Upper lobe of right lung (tissue), 1 donor: ENCODE results near the gene ARHGAP15. TPM values are rescaled to one million over a fixed set of nuclear protein-coding genes. Genes with fewer than 3 reads are reported as not detected.

Source experiments
- ATAC-seq: fragments of 200-7000 bp; cut with Tn5 transposase; one replicate; pipeline ENCODE4 v1.9.1; 2020; ENCODE audit warnings: mild to moderate bottlenecking, moderate library complexity
- DNase-seq: peaks from one replicate; pipeline ENCODE4 v3.0.0-alpha.2; 2020
- H3K27ac ChIP-seq: fragments of 200-600 bp; one replicate; pipeline ENCODE4 v1.8.0; 2022
- H3K27me3 ChIP-seq: fragments of 200-600 bp; one replicate; pipeline ENCODE4 v1.8.0; 2022; ENCODE audit warnings: mild to moderate bottlenecking
- H3K36me3 ChIP-seq: fragments of 200-600 bp; one replicate; pipeline ENCODE4 v1.8.0; 2022
- H3K4me1 ChIP-seq: fragments of 200-600 bp; one replicate; pipeline ENCODE4 v1.8.0; 2022
- H3K4me3 ChIP-seq: fragments of 200-600 bp; one replicate; pipeline ENCODE4 v1.8.0; 2022; ENCODE audit warnings: mild to moderate bottlenecking
- H3K9me3 ChIP-seq: fragments of 200-600 bp; one replicate; pipeline ENCODE4 v1.8.0; 2022
- intact Hi-C: fragments of 100-400 bp; cut with DNase I; formaldehyde crosslinking; loops from one replicate; pipeline ENCODE4 v1.11.0; 2022
- total RNA-seq: library from RNA; stranded (reverse); fragmentation: NEBNext Ultra II Directional; extraction: Animal tissue kit (Norgen Biotek cat#: 25700); gene quantifications from one replicate; pipeline ENCODE4 v1.2.1, GENCODE V29; 2021
- TF ChIP-seq, protein P1 (sequence below): fragments of 200-600 bp; IDR thresholded peaks from one replicate; pipeline ENCODE4 v1.8.0; 2022; ENCODE audit warnings: antibody characterized with exemption
- donor health status: DM: no; HTN: yes; CAD: no; lungs with severe emphysema.

ARHGAP15 gene
- total RNA-seq, 1 donor from 2014 or later, result 19.2 TPM

- intact Hi-C loops, result no loop called here
- TF ChIP-seq, protein P1, sequence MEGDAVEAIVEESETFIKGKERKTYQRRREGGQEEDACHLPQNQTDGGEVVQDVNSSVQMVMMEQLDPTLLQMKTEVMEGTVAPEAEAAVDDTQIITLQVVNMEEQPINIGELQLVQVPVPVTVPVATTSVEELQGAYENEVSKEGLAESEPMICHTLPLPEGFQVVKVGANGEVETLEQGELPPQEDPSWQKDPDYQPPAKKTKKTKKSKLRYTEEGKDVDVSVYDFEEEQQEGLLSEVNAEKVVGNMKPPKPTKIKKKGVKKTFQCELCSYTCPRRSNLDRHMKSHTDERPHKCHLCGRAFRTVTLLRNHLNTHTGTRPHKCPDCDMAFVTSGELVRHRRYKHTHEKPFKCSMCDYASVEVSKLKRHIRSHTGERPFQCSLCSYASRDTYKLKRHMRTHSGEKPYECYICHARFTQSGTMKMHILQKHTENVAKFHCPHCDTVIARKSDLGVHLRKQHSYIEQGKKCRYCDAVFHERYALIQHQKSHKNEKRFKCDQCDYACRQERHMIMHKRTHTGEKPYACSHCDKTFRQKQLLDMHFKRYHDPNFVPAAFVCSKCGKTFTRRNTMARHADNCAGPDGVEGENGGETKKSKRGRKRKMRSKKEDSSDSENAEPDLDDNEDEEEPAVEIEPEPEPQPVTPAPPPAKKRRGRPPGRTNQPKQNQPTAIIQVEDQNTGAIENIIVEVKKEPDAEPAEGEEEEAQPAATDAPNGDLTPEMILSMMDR, result no peak
- ATAC-seq, result no peak
- no peak for DNase-seq
- Histone ChIP-seq H3K36me3 (no peaks in the 10 kb centered on the region), H3K9me3 (no peaks in the 10 kb centered on the region), H3K27ac (no peak overlapping the region), H3K4me1 (no peaks in the 10 kb centered on the region), H3K4me3 (no peak overlapping the region), H3K27me3 (no peaks in the 10 kb centered on the region)
These were observed 500.1 kb downstream of the ARHGAP15 start for GRCh38 chr2:143629340-143629739.

- no peak overlapping the region for H3K4me3 ChIP-seq
- intact Hi-C loops, result no loop called here
- H3K9me3 ChIP-seq, result no peaks in the 10 kb centered on the region
- no peaks in the 10 kb centered on the region for H3K27me3 ChIP-seq
- DNase-seq (no peak), ATAC-seq (no peak)
- TF ChIP-seq, protein P1, result no peak
- no peak overlapping the region for H3K27ac ChIP-seq
- H3K4me1 ChIP-seq, result no peaks in the 10 kb centered on the region
- no peaks in the 10 kb centered on the region for H3K36me3 ChIP-seq
These were observed 503.6 kb downstream of the ARHGAP15 start for GRCh38 chr2:143632751-143633374.

DNA sequence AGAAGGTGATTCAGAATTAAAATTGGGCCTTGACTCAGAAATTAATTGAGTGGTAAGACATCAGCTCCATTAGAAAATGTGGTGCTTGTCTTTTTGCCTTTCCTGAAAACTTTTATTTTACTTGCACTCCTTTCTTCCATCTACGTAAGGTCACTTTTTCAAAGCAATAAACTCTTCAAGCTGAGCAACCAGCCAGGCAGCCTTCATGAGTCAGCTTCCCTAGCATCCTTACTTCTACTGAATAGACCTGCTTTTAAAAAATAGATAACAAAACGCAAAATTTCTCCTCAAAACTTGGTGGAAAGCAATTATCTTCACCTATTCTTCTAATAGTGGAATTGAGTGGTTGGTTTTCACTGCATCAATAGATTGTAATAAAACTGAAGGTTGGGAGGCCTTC, 504.2 kb downstream of the ARHGAP15 start:
- Histone ChIP-seq H3K27me3 (no peaks in the 10 kb centered on the region), H3K36me3 (no peaks in the 10 kb centered on the region), H3K27ac (no peak overlapping the region), H3K9me3 (no peaks in the 10 kb centered on the region), H3K4me3 (no peak overlapping the region), H3K4me1 (no peaks in the 10 kb centered on the region)
- intact Hi-C loops, result no loop called here
- DNase-seq (no peak), ATAC-seq (no peak)
- TF ChIP-seq, protein P1, result no peak

GRCh38 chr2:143635302-143635701, 506.1 kb downstream of the ARHGAP15 start:
- no peak for DNase-seq
- peak; percentile 81 for ATAC-seq
- Histone ChIP-seq H3K9me3 (no peaks in the 10 kb centered on the region), H3K4me1 (no peaks in the 10 kb centered on the region), H3K36me3 (no peaks in the 10 kb centered on the region), H3K27ac (no peak overlapping the region), H3K27me3 (no peaks in the 10 kb centered on the region), H3K4me3 (no peak overlapping the region)
- TF ChIP-seq, protein P1, result no peak
- intact Hi-C loops, result no loop called here

GRCh38 chr2:143635936-143636335, 506.7 kb downstream of the ARHGAP15 start:
- H3K4me1 ChIP-seq, result no peaks in the 10 kb centered on the region
- TF ChIP-seq, protein P1, result no peak
- H3K4me3 ChIP-seq, result no peak overlapping the region
- no peaks in the 10 kb centered on the region for H3K9me3 ChIP-seq
- H3K27ac ChIP-seq, result no peak overlapping the region
- no peaks in the 10 kb centered on the region for H3K36me3 ChIP-seq
- DNase-seq, result no peak
- no peak for ATAC-seq
- intact Hi-C loops, result no loop called here
- H3K27me3 ChIP-seq, result no peaks in the 10 kb centered on the region

GRCh38 chr2:143640826-143641225, 511.6 kb downstream of the ARHGAP15 start:
- no peak for ATAC-seq
- Histone ChIP-seq H3K27ac (no peak overlapping the region), H3K9me3 (no peaks in the 10 kb centered on the region)

More at GRCh38 chr2:143640826-143641225, 511.6 kb downstream of the ARHGAP15 start:
- no peak for DNase-seq
- intact Hi-C loops, result no loop called here
- H3K27me3 ChIP-seq, result no peaks in the 10 kb centered on the region
- TF ChIP-seq, protein P1, result no peak
- H3K4me1 ChIP-seq, result no peaks in the 10 kb centered on the region
- no peaks in the 10 kb centered on the region for H3K36me3 ChIP-seq
- H3K4me3 ChIP-seq, result no peak overlapping the region
